CD4-positive, alpha-beta T cell treated with Interleukin-6 for 4 hours (primary cell): ENCODE results near the gene SPOCK2.
"Not testable (repeated sequence)": the region's sequence is repeated elsewhere in the genome, so short reads cannot be mapped to it uniquely, and the experiment has no call there.

Experiments used
- DNase-seq: peaks from one replicate; pipeline ENCODE4 v3.0.0-alpha.2; 2020; ENCODE audit warnings: mixed read lengths

SPOCK2 gene, protein sequence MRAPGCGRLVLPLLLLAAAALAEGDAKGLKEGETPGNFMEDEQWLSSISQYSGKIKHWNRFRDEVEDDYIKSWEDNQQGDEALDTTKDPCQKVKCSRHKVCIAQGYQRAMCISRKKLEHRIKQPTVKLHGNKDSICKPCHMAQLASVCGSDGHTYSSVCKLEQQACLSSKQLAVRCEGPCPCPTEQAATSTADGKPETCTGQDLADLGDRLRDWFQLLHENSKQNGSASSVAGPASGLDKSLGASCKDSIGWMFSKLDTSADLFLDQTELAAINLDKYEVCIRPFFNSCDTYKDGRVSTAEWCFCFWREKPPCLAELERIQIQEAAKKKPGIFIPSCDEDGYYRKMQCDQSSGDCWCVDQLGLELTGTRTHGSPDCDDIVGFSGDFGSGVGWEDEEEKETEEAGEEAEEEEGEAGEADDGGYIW

DNA sequence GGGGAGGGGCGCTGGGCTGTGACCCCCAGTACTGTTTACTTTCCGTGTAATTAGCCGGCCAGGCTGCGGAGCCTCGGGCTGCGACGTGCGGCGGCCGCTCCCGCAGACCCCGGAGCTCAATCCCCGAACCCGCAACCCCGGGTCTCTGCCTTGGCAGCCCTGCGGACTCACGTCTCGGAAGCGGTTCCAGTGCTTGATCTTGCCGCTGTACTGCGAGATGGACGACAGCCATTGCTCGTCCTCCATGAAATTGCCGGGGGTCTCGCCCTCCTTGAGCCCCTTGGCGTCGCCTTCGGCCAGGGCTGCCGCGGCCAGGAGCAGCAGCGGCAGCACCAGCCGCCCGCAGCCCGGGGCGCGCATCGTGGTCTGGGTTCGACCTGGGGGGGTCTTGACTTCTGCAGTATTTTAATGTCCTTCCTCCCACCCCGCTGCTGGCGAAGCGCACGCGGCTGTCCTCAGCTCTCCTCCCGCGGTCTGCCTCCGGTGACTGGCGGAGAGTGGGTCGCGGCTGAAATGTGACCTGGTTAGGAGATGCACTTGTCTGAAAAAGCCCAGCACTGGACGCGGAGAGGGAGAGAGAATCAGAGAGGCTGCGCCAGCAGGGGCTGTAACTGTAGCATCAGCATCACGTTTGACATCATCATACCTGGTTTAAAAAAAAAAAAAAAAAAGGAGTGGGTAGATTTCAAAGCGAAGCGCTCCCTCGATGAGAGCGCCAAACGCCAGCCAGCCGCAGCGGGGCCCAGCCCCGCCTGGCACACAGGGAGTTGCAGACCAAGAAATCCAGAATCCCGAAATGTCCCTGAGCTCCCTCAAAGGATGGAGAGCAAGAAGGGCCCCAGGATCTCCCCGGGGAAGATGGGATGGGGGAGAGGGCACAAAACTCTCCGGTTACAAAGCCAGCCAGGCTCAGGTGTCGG, at the start of gene SPOCK2:
TSS of gene SPOCK2 (minus strand) at position 583 of the 920 bp plus-strand sequence. CDS start at position 360, 223 bp downstream.
- DNase-seq: peak; percentile 83

DNA sequence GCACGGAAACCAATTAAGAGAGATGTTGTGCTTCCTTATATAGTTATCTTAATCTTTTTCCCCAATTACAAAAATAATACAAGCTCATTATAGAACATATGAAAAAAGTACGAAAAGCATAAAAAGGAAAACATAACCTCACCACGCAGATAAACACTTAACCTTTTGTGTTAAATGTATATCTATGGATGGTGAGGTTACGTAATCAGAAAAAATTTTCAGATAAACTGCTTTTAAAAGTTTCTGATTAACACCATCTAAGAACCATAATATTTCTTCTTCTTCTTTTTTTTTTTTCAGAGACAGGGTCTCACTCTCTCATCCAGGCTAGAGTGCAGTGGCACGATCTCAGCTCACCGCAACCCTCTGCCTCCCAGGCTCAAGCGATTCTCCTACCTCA, 49.2 kb upstream of the SPOCK2 start:
- no peak for DNase-seq

DNA sequence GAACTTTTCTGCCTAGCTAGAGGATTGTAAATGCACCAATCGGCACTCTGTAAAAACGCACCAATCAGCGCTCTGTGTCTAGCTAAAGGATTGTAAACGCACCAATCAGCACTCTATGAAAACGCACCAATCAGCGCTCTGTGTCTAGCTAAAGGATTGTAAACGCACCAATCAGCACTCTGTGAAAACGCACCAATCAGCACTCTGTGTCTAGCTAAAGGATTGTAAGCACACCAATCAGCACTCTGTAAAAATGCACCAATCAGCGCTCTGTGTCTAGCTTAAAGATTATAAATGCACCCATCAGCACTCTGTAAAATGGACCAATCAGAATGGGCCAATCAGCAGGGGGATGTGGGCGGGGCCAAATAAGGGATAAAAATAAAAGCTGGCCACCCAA, 47.9 kb upstream of the SPOCK2 start:
- DNase-seq: not testable (repeated sequence)

DNA sequence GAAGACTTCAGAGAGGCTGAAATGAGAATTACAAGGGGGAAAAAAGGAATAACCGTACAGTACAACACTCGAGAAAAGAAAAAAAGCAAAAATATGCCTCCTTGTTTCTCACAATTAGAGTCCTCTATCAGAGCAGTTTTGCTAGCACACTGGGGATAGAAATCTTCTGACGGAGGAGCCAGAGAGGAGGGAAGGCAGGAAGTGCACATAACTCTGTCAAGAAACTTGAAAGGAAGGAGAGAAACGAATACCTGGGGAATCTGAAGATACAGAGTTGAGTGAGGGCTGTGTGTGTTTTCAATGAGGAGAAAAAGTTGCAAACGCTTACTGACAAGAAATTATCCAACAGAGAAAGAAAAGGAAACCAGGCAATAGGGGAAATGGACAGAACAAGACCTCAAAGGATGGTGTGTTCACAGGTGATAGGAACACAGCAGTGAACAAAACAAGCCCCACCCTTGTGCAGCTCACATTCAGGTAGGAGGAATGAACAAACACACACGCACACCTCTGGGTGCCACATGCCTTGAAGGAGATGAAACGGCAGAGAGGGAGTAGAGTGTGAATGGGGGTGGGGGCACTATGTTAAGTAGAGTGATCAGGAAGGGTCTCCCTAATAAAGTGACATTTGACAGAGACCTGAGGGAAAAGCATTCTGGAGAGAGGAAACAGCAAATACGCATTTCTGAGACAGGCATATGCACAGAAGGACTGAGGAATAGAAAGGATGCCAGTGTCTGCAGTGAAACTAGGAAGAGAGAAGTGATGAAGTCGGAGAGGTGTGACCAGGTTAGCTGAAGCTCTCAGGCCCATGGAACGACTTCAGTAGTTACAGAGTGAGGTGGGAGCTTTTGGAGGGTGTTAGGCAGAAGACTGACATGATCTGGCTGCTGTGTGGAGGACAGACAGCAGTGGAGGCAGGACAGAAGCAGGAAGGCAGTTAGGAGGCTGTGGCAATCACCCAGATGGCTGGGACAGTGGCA, 46.7 kb upstream of the SPOCK2 start:
- peak; percentile 32 for DNase-seq

DNA sequence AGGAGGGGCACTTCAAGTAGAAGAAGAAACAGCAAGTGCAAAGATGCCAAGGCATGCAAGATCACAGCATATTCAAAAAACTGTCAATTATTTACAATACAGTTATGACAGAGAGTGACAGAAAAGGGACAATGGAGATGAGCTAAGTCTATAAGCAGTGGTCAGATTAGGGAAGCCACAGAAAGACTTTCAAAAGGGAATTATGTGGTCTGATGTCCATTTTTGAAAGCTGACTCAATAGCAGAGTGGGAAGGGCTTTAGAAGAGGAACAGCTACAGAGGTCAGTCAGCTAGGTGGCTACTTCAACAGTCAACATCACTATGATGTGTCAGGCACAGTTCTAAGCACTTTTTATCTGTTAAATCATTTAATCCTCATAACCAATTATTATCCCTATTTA, 45.2 kb upstream of the SPOCK2 start:
- no peak for DNase-seq

DNA sequence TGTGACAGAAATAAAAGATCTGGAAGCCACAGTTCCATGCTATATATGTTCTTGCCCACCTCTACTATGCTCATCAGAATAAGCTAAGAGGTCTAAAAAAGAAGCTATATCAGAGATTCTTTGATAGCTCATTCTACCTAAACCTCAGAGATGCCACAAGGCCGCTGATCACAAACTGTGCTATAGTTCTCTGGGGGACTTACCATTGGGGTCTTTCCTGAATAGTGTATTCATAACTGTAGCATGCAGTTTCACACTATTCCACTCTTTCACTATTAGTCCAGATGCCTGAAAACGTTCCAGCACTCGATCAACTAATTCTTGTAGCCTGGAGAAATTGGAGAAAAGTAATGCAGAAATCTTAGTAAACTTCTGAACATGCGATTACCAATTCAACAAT, 44.5 kb upstream of the SPOCK2 start:
- no peak for DNase-seq

DNA sequence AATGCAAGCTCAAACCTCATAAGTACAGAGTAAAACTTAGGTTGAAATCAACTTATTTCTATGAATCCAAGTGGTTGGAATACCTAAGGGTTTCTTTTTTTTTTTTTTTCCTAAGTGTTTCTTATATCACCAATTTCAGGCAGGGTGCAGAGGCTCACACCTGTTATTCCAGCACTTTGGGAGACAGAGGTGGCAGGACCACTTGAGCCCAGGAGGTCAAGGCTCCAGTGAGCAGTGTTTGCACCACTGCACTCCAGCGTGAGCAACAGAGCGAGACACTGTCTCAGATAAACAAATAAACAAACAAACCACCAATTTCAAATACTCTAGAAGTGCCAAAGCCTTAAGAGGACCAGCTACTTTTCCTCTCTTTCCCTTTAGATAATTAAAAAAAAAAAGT, 39.2 kb upstream of the SPOCK2 start:
- no peak for DNase-seq

DNA sequence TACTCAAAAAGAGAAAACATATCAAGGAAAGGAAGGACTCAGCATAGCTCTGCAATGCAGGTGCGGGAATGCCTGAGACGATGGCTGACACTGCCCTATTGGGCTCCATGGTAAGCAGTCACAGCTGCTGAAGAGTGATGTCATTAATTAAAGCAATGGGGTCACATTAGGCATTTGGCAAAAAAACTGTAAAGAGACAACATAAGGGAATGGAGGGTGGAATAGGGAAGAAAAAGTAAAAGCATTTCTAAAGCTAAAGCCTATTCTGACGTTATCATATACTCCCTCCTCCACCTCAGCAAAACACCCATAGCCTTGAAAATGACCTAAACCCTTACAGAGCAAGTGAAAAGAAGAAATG, 38.5 kb upstream of the SPOCK2 start:
- DNase-seq: no peak

DNA sequence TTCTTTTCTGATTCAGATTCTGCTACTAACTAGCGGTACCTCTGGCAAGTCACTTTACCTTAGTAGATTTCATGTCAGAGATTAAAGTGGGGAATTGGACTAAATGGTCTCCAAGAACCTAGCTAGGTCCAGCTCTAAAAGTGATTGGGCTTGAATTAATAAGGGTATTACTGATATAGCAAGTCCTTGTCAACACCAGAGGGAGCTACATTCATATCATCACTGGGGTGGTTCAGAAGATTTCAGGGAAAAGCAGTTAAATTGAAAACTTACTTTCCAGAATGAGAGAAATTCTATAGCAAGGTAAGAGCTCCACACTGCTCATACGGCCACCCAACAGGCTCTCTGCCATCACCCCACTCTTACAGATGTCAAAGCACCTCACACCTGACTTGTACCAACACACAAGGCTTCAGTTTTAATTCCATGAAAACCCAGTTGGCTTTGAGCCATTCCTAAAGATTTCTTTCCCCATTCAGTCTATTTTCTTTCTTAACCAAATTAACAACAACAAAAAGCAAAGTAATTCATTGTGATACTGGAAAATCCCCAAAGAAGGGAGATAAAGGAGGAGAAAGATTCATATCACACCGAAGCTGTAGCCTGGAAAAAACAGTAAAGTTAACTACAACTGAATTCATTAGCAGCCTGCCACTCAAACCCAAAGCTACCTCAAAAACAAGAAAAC, 38.0 kb upstream of the SPOCK2 start:
- no peak for DNase-seq

DNA sequence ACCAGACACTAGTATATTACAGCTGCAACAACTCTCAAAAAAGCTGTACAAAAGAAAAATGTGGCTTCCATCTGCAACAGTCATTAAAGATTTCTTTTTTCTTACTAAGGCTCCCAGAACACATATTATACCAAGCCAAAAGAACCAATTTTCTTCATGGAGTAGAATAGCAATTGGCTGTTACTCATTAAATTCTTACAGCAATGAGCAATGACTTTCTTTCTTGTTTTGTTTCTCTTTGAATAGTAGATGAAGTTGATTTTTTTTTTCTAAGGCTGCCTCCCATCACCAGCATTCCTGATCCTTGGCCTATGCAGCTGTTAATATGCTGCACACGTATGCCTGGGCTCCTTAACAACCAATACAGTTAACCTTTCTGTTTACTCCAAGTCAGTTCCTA, 36.6 kb upstream of the SPOCK2 start:
- no peak for DNase-seq

DNA sequence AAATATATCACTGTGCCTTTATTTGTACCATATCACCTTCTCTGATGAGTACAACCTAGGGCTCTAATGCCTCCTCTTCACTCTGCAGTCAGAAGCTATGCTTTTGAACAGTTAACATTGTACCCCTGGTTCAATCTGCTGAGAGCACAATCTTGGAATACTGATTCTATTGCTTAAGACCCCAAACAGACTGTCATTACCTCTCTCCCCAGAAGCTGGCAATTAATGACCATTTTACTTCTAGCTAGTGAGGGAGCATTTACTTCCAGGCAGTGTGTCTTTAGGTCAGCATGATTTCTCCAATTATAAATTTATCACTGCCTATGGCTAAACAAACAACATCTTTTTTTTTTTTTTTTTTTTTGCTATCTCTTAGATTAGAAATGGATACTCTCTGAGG, 36.0 kb upstream of the SPOCK2 start:
- no peak for DNase-seq

DNA sequence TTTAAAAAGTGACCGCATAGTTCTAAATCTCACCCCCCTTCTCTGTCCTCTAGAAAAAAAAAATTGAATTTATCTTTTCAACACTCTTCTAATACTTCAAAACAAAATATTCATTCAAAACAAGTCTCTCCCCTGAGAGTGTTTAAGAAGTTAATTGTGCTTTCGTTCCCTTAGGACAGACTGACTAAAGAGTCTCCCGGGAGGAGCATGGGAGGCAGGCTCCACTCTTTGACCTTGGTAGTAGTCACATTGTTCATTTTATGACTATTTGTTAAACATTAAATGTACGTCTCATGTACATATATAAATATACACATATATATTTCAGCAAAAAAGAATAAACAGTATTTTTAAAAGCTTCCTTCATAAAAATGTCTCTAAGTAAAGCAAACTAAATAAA, 35.3 kb upstream of the SPOCK2 start:
- no peak for DNase-seq

DNA sequence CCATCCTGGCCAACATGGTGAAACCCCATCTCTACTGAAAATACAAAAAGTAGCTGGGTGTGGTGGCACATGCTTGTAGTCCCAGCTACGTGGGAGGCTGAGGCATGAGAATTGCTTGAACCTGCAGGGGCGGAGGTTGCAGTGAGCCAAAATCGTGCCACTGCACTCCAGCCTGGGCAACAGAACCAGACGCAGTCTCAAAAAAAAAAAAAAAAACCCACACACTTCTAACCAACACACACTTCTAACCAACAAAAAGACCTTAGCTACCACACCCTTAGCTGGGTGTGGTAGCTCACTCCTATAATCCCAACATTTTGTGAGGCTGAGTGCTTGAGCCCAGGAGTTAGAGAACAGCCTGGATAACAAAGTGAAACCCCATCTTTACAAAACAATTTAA, 33.9 kb upstream of the SPOCK2 start:
- DNase-seq: peak; percentile 28

DNA sequence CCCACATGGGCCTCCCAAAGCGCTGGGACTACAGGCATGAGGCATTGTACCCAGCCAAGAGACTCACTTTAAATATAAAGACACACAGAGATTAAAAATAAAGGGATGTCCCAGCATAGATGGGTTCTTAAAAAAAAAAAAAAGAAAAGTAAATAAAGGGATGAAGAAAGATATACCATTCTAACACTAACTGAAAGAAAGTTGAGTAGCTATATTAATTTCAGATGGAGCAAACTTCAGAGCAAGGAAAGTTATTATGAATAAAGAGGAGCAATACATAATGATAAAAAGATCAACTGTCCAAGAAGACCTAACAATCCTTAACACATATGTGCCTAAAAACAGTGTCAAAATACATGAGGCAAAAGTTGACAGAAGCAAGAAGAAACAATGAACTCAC, 33.0 kb upstream of the SPOCK2 start:
- DNase-seq: no peak

DNA sequence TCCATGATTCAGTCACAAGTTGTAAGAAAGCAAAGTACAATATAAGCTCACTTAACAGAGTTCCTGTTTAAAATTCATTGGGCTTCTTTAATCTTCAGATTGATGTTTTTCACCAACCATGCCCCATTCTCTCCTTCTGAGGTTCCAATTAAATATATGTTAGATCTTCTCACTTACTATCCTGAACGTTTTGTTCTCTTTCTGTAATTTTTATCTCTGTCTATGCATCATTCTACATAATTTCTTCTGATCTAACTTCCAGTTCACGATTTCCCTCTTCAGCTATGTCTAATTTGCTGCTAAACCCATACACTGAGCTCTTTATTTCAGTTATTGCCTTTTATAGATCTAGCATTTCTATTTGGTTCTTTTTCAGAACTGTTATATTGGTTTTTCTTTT, 28.0 kb upstream of the SPOCK2 start:
- no peak for DNase-seq

DNA sequence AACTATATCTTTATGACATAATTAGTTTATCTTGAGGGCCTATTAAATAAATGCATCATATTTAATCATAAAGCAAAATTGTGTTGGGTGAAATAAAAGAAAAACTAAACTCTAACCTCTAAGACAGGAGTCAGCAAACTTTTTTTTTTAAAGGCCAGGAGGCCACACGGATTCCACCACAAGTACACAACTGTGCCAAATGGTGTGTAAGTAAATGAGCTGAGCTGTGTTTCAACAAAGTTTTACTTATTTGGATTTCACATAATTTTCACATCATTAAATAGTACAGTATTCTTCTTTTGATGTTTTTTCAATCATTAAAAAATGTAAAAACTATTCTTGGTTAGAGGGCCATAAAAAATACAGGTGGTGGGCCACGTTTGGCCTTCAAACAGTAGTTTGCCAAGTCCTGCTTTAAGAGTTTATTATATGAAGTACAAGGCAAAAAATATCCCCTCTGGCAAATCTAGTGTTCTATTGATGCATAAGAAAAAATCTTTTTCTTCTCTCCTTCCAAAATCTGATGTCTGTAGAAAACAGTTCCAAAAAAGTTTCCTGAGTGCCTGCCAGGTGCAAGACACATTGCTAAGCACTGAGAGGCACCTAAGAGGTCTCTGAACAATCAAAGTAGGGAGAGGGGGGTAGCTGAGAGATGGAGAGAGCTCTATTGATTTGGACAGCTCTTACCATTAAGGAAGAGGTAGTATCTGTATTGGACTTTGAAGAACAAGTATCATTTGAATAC, 26.5 kb upstream of the SPOCK2 start:
- no peak for DNase-seq

DNA sequence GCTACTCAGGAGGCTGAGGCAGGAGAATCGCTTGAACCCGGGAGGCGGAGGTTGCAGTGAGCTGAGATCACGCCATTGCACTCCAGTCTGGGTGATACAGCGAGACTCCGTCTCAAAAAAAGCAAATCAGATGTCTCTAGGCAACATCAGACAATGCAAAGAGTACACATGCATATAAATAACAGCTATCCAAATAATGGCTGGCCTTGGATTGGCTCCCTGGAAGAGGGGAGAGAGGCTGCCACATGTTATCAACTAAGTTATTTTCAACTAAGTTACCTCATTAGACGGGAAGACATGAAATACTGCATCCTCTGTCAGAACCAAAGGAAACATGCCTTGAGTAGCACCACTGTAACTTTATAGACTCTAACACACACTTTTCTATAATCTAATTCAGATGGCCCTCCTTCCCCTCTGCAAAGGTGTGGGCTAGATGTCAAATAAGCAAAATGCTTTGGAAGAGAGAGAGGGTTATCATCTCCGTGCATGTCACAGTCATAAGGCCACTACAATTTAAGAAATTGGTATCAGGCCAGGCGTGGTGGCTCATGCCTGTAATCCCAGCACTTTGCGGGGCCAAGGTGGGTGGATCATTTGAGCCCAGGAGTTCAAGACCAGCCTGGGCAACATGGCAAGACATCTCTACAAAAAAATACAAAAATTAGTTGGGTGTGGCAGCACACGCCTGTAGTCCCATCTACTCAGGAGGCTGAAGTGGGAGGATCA, 22.5 kb upstream of the SPOCK2 start:
- DNase-seq: no peak

DNA sequence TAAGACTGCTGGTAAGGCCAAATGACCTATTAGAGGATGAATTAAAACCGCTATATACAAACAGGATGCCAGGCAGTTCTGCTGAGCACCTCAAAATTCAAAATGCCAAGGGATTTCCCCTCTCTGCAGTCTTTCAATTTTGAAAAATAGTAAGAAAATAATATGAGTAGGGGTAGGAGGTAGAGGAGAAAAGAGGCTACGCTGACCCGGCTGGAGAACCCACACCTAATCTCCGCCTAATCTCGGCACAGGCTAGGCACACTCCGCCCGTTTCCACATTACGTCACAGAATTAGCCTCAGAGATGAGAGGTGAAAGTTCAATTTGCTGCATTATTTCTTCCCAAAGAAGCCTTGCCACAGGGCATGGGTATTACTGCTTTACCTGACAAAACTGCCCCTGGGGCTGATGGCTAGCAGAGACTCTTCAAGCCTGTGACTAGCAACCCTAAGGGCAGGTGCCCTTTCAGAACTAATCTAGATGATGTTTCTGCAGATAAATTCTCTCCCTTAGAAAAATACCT, 21.3 kb upstream of the SPOCK2 start:
- DNase-seq: peak; percentile 20

DNA sequence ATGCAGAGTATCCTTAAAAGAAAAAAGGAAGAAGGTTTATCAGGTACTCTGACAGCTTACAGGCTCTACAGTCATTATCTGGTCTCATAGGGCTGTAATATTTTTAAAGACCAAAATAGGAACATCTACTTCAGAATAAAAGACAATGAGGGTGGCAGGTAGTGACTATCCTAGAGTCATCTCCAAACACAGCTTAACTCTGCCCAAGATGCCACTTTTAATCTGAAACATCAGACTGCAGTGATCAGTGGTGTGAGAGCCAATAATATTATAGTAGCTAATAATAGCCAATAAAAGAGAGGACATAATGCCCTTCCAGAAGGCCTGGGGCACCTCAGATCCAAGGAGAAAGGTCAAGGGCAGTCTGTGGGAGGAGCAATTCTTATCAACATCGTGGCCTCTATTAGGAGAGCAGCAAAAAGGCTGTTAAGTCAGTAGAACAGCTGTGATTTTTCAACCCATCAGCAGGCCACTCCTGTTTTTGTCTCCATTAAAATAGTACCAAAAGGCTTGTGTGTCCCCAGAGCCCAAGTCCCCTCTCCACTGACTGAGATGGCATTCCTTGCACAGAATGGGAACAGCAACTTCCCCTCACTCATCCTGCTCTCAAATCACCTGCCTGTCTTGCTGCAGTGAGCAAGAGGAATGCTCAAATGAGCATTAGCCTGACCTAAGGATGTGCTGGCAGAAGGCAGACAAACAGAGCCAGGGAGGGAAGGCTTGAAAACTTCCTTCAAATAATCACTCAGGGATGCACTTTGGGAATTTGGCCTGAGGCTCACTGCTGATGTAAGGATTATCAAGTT, 20.7 kb upstream of the SPOCK2 start:
- DNase-seq: no peak

DNA sequence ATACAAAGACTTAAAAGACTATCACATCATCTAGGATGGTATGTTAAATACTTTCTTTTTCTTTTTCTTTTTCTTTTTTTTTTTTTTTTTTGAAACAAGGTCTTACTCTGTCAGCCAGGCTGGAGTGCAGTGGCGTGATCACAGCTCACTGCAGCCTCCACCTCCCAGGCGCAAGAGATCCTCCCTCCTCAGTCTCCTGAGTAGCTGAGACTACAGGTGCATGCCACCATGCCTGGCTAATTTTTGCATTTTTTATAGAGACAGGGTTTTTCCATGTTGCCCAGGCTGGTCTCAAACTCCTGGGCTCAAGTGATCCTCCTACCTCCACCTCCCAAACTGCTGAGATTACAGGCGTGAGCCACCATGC, 19.6 kb upstream of the SPOCK2 start:
- peak; percentile 18 for DNase-seq
